Loucy (cell line): ENCODE results near the gene PRR23E.

Source experiments
- H2AFZ ChIP-seq: fragments of 200-600 bp; sonication (generic); 2 replicates; pipeline ENCODE4 v1.6.0; 2016; ENCODE audit warnings: antibody characterized with exemption, mild to moderate bottlenecking, low read length, moderate library complexity
- H3F3A ChIP-seq: fragments of 200-600 bp; 2 replicates; pipeline ENCODE4 v1.6.0; 2016; ENCODE audit warnings: antibody characterized with exemption, low read depth, mild to moderate bottlenecking
- H3K27me3 ChIP-seq: fragments of 200-600 bp; sonication (generic); 2 replicates; pipeline ENCODE4 v1.6.1; 2014; ENCODE audit warnings: low read length, mild to moderate bottlenecking; ENCODE audit not compliant: insufficient read depth, poor library complexity, severe bottlenecking
- H3K36me3 ChIP-seq: fragments of 200-600 bp; sonication (generic); 2 replicates; pipeline ENCODE4 v1.6.1; 2016; ENCODE audit warnings: low read length; ENCODE audit not compliant: insufficient read depth
- H3K4me1 ChIP-seq: fragments of 200-600 bp; sonication (generic); 2 replicates; pipeline ENCODE4 v1.5.1; 2014; ENCODE audit warnings: low read length, mild to moderate bottlenecking; ENCODE audit not compliant: insufficient read depth, poor library complexity, severe bottlenecking
- H3K4me2 ChIP-seq: fragments of 200-600 bp; sonication (generic); 2 replicates; pipeline ENCODE4 v1.6.0; 2014; ENCODE audit warnings: antibody characterized with exemption, low read length, low read depth, mild to moderate bottlenecking; ENCODE audit not compliant: poor library complexity, severe bottlenecking
- H3K4me3 ChIP-seq: fragments of 200-600 bp; sonication (generic); 2 replicates; pipeline ENCODE4 v1.5.1; 2014; ENCODE audit warnings: low read length, mild to moderate bottlenecking, mixed read lengths; ENCODE audit not compliant: poor library complexity, severe bottlenecking
- H3K79me2 ChIP-seq: fragments of 200-600 bp; sonication (generic); 2 replicates; pipeline ENCODE4 v1.6.1; 2014; ENCODE audit warnings: low read length; ENCODE audit not compliant: insufficient read depth
- H3K9ac ChIP-seq: fragments of 200-600 bp; sonication (generic); 2 replicates; pipeline ENCODE4 v1.6.0; 2014; ENCODE audit warnings: mild to moderate bottlenecking, low read depth, low read length, moderate library complexity; ENCODE audit not compliant: poor library complexity, severe bottlenecking
- H3K9me2 ChIP-seq: fragments of 200-600 bp; sonication (generic); replicated peaks from 2 replicates; pipeline ENCODE4 v1.6.1; 2016; ENCODE audit warnings: low read depth, low read length, mixed read lengths
- H3K9me3 ChIP-seq: fragments of 200-600 bp; sonication (generic); 2 replicates; pipeline ENCODE4 v1.6.1; 2014; ENCODE audit warnings: mild to moderate bottlenecking, antibody characterized with exemption, low read length, low read depth; ENCODE audit not compliant: insufficient read depth
- H4K20me1 ChIP-seq: fragments of 200-600 bp; sonication (generic); 2 replicates; pipeline ENCODE4 v1.6.0; 2014; ENCODE audit warnings: antibody characterized with exemption, low read length, mild to moderate bottlenecking; ENCODE audit not compliant: insufficient read depth, poor library complexity, severe bottlenecking
- CTCF ChIP-seq: fragments of 200-600 bp; sonication (generic); conservative IDR thresholded peaks from 2 replicates; pipeline ENCODE4 v1.5.1; 2014; ENCODE audit warnings: mild to moderate bottlenecking, antibody characterized with exemption, low read length
- EZH2phosphoT487 ChIP-seq: fragments of 200-600 bp; IDR thresholded peaks from 2 replicates; pipeline ENCODE4 v1.6.1; 2018; ENCODE audit warnings: antibody characterized with exemption, mild to moderate bottlenecking, moderate library complexity, borderline replicate concordance

The PRR23E gene

GRCh38 chr3:127182848-127183714, 9.8 kb upstream of the PRR23E start:
- no peak overlapping the region for H3K9ac ChIP-seq
- H3K4me3 ChIP-seq = no peak overlapping the region
- TF ChIP-seq EZH2phosphoT487 (no peak), CTCF (no peak)
- H3K4me2 ChIP-seq = no peak overlapping the region
- no peaks in the 10 kb centered on the region for H3K4me1 ChIP-seq
- no peaks in the 10 kb centered on the region for H3K36me3 ChIP-seq
- no peaks in the 10 kb centered on the region for H3F3A ChIP-seq
- H3K79me2 ChIP-seq = no peaks in the 10 kb centered on the region
- no peaks in the 10 kb centered on the region for H4K20me1 ChIP-seq
- no peaks in the 10 kb centered on the region for H3K27me3 ChIP-seq
- no peak overlapping the region for H2AFZ ChIP-seq
- no peaks in the 10 kb centered on the region for H3K9me3 ChIP-seq
- H3K9me2 ChIP-seq = no peaks in the 10 kb centered on the region

- Histone ChIP-seq H3K9ac (no peak overlapping the region), H3K79me2 (no peaks in the 10 kb centered on the region), H3K9me3 (no peaks in the 10 kb centered on the region)
Observed at GRCh38 chr3:127183931-127184869, 8.7 kb upstream of the PRR23E start.

GRCh38 chr3:127184870-127185216, 8.1 kb upstream of the PRR23E start:
- H3K36me3 ChIP-seq = no peaks in the 10 kb centered on the region
- H4K20me1 ChIP-seq = no peaks in the 10 kb centered on the region
- H3F3A ChIP-seq = no peaks in the 10 kb centered on the region
- H3K9me3 ChIP-seq = no peaks in the 10 kb centered on the region
- no peak overlapping the region for H3K4me2 ChIP-seq
- no peaks in the 10 kb centered on the region for H3K27me3 ChIP-seq
- no peak overlapping the region for H3K4me3 ChIP-seq
- no peak overlapping the region for H3K9ac ChIP-seq
- H3K79me2 ChIP-seq = no peaks in the 10 kb centered on the region
- TF ChIP-seq CTCF = no peak
- H3K9me2 ChIP-seq = no peaks in the 10 kb centered on the region
- no peak overlapping the region for H2AFZ ChIP-seq
- no peaks in the 10 kb centered on the region for H3K4me1 ChIP-seq

More at GRCh38 chr3:127183931-127184869, 8.7 kb upstream of the PRR23E start:
- Histone ChIP-seq H3F3A (no peaks in the 10 kb centered on the region), H2AFZ (no peak overlapping the region), H3K9me2 (no peaks in the 10 kb centered on the region), H4K20me1 (no peaks in the 10 kb centered on the region), H3K27me3 (no peaks in the 10 kb centered on the region), H3K4me2 (no peak overlapping the region), H3K36me3 (no peaks in the 10 kb centered on the region), H3K4me1 (no peaks in the 10 kb centered on the region), H3K4me3 (no peak overlapping the region)
- TF ChIP-seq EZH2phosphoT487 (no peak), CTCF (no peak)
